Measurements from ENCODE around the gene WFDC10A. TPM values are rescaled to one million over a fixed set of nuclear protein-coding genes. Genes with fewer than 3 reads are reported as not detected.
"Not testable (repeated sequence)": the region's sequence is repeated elsewhere in the genome, so short reads cannot be mapped to it uniquely, and the experiment has no call there.

The WFDC10A gene
- total and polyA plus RNA-seq, 8 donors, result not detected

- Histone ChIP-seq H3K4me3 (no peak overlapping the region), H3K27me3 (no peaks in the 10 kb centered on the region), H3K4me1 (no peaks in the 10 kb centered on the region), H3K36me3 (no peaks in the 10 kb centered on the region), H3K27ac (no peak overlapping the region), H3K9me3 (no peaks in the 10 kb centered on the region)
- no peak for DNase-seq
- no peak for ATAC-seq
- intact Hi-C loops (cut with DNase I), result no loop called here
- 66 to 70% methylated on average over 3 of the region's 3 CpGs for WGBS, 2 donors
- FAIRE-seq, result no peak
- TF ChIP-seq, protein P1, sequence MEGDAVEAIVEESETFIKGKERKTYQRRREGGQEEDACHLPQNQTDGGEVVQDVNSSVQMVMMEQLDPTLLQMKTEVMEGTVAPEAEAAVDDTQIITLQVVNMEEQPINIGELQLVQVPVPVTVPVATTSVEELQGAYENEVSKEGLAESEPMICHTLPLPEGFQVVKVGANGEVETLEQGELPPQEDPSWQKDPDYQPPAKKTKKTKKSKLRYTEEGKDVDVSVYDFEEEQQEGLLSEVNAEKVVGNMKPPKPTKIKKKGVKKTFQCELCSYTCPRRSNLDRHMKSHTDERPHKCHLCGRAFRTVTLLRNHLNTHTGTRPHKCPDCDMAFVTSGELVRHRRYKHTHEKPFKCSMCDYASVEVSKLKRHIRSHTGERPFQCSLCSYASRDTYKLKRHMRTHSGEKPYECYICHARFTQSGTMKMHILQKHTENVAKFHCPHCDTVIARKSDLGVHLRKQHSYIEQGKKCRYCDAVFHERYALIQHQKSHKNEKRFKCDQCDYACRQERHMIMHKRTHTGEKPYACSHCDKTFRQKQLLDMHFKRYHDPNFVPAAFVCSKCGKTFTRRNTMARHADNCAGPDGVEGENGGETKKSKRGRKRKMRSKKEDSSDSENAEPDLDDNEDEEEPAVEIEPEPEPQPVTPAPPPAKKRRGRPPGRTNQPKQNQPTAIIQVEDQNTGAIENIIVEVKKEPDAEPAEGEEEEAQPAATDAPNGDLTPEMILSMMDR (IDR thresholded peaks at IDR 0.05), result no peak
Measured at GRCh38 chr20:45646875-45647274, 17.3 kb downstream of the WFDC10A start.

- H3K4me1 ChIP-seq, result no peaks in the 10 kb centered on the region
- TF ChIP-seq, protein P1 (IDR thresholded peaks at IDR 0.05), result no peak
- intact Hi-C loops (cut with DNase I), result no loop called here
- ATAC-seq, result no peak
- H3K27ac ChIP-seq, result no peak overlapping the region
- H3K4me3 ChIP-seq, result no peak overlapping the region
- no peak for FAIRE-seq
- 73 to 89% methylated on average over 1 of the region's 1 CpG for WGBS, 2 donors
- H3K9me3 ChIP-seq, result no peaks in the 10 kb centered on the region
- no peaks in the 10 kb centered on the region for H3K36me3 ChIP-seq
- no peaks in the 10 kb centered on the region for H3K27me3 ChIP-seq
- DNase-seq, result peak in 1 of 6 donors; percentile 22
Measured at GRCh38 chr20:45647441-45648050, 18.0 kb downstream of the WFDC10A start.

DNA sequence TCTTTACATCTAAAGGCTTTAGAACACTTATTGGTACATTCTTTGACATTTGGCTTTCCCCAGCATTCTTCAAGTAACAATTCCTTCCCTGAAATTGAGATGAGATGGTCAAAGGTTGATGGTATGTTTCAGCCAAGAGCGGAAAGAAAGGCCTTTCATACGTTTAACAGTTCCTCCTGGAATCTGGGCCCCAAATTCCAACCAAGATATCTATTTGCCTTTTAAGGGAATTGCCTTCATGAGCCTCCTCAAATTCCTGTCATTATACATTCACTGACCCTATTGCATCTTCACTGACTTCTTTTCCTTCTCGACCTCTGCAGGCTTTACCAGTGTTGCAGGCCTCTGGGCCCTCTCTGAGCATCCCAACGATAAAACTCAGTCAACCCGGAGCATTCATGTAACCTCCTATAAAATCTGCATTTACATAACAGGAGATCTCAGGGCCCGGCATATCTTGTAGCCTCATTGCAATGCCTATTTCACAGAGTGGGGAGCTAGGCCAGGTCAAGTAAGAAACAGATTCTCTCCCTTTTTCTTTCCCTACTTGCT is 19.8 kb downstream of the WFDC10A start:
- TF ChIP-seq, protein P1 (IDR thresholded peaks at IDR 0.05), result no peak
- Histone ChIP-seq H3K4me3 (no peak overlapping the region), H3K4me1 (no peaks in the 10 kb centered on the region), H3K27ac (no peak overlapping the region), H3K27me3 (no peaks in the 10 kb centered on the region), H3K9me3 (no peaks in the 10 kb centered on the region), H3K36me3 (no peaks in the 10 kb centered on the region)
- ATAC-seq (no peak), DNase-seq (no peak), FAIRE-seq (no peak)
- intact Hi-C loops (cut with DNase I), result no loop called here
- 76 to 96% methylated on average over 6 of the region's 6 CpGs for WGBS, 2 donors

GRCh38 chr20:45651726-45652125 is 22.2 kb downstream of the WFDC10A start:
- H3K4me1 ChIP-seq; DNase-seq; H3K27ac ChIP-seq; FAIRE-seq; H3K4me3 ChIP-seq; intact Hi-C loops (cut with DNase I); H3K9me3 ChIP-seq; H3K27me3 ChIP-seq; H3K36me3 ChIP-seq; ATAC-seq: not testable (repeated sequence)
- WGBS, 2 donors, result 72 to 81% methylated on average over 7 of the region's 7 CpGs

DNA sequence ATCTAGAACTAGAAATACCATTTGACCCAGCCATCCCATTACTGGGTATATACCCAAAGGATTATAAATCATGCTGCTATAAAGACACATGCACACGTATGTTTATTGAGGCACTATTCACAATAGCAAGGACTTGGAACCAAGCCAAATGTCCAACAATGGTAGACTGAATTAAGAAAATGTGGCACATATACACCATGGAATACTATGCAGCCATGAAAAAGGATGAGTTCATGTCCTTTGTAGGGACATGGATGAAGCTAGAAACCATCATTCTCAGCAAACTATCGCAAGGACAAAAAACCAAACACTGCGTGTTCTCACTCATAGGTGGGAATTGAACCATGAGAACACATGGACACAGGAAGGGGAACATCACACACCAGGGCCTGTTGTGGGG is 27.5 kb downstream of the WFDC10A start:
- H3K27ac ChIP-seq; H3K4me3 ChIP-seq; H3K27me3 ChIP-seq; H3K4me1 ChIP-seq; FAIRE-seq; ATAC-seq; intact Hi-C loops (cut with DNase I); DNase-seq; H3K9me3 ChIP-seq; H3K36me3 ChIP-seq: not testable (repeated sequence)
- WGBS, 2 donors, result 33 to 87% methylated on average over 1 to 3 of the region's 3 CpGs

- FAIRE-seq (no peak), ATAC-seq (no peak), DNase-seq (no peak)
- Histone ChIP-seq H3K27ac (no peak within 1 kb of the TSS), H3K4me3 (no peak within 1 kb of the TSS), H3K9me3 (no peaks in the 10 kb centered on the region), H3K36me3 (no peaks in the 10 kb centered on the region), H3K27me3 (no peaks in the 10 kb centered on the region), H3K4me1 (no peaks in the 10 kb centered on the region)
- TF ChIP-seq, protein P1 (IDR thresholded peaks at IDR 0.05), result no peak
- intact Hi-C loops (cut with DNase I), result no loop called here
- WGBS, 2 donors, result 60 to 61% methylated on average over 1 of the region's 1 CpG
Measured at GRCh38 chr20:45670139-45670538, 40.6 kb downstream of the WFDC10A start, which contains the start of gene WFDC11. Gene WFDC11 (minus strand): TSS chr20:45670239. CDS start chr20:45650600, 19,639 bp downstream.
